Measurements from ENCODE around the gene RNF150.

Gene RNF150

DNA sequence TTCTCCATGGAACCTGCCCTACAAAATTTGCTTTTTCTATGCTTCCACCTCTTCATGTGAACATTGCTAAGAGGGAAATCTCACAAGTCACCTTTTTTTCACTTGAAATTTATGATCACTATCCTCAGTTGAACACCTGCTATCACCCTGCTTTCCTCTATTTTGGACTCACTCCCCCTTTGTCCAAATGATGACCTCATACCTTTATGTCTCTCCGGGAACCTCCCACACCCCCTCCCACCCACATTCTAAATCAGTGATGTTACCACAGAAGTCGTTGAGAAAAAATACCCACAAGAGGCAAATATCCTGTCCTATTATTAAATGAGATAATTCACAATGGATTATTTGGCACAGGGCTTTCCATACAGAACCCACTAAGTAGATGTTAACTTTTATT, 156.5 kb downstream of the RNF150 start:
- no peak for DNase-seq (ENCODE audit: low read depth)

DNA sequence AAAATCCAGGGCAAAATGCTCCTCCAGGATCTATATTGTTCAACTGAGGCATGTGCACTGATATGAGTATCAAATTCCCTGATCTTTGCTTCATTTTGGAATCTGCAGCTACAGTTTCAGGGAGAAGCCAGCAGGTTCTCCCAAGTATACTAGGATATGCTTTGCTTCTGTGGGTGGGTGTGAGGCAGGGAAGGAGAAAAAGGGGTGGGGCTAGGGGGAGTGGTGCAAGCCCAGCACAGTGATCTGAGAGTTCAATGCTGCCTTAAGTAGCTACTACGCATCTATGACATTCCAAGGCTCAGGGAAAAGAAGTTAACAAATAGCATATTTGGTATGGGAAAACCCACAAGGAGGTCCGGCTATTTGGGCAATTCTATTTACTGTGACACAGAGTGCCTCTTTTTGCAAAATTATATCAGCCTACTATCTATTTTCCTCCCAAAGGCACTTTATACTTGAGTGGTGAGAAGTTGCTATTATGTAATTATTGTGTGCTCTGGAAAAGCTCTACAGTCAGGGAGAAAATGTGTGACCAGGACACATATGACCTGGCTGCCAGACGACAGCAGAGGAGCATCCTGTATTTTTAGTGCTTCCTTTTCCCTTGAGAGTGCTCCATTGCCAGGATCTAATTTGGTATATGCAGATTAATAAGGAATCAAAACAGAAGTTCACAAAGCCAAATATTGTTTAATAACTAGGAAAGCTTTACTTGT, 162.0 kb downstream of the RNF150 start:
- DNase-seq (ENCODE audit: low read depth), result no peak

- DNase-seq (ENCODE audit: low read depth), result no peak
Measured at GRCh38 chr4:140969296-140969695, 164.0 kb downstream of the RNF150 start.

- DNase-seq (ENCODE audit: low read depth), result no peak
Measured at GRCh38 chr4:140968371-140968770, 164.9 kb downstream of the RNF150 start.

GRCh38 chr4:140963883-140964282, 169.4 kb downstream of the RNF150 start:
- no peak for DNase-seq (ENCODE audit: low read depth)

DNA sequence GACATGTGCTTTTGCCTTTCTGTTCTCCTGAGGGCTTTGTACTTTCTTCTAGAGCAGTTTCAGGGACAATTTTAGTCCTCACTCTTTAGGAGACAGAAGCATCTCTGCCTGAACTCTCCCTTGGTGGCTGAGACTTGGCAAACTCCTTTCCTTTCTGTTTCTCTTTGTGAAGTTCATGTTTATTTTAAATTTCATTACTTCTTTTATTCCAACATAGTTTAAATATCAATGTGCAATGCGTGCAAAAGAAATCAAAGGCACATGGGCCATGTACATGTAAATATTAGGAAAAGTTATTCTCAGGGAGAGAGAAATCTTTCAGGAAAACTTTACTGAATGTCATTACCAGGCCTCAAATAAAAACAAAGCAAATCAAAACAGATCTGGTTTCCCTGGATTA, 177.6 kb downstream of the RNF150 start:
- no peak for DNase-seq (ENCODE audit: low read depth)

DNA sequence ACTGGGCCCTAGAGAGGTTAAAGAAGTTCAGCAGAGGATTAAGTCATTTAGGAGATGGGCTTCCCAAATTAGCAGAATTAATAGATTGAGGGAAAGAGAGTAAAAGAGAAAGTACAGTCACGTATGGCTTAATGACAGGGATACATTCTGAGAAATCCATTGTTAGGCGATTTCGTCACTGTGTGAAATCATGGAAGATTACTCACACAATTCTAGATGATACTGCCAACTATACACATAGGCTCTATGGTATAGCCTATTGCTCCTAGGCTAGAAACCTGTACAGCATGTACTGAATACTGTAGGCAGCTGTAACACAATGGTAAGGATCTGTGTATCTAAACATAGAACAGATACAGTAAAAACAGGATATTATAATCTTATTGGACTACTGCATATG, 180.6 kb downstream of the RNF150 start:
- DNase-seq (ENCODE audit: low read depth), result no peak

GRCh38 chr4:140947506-140947905, 185.8 kb downstream of the RNF150 start:
- DNase-seq (ENCODE audit: low read depth), result no peak

DNA sequence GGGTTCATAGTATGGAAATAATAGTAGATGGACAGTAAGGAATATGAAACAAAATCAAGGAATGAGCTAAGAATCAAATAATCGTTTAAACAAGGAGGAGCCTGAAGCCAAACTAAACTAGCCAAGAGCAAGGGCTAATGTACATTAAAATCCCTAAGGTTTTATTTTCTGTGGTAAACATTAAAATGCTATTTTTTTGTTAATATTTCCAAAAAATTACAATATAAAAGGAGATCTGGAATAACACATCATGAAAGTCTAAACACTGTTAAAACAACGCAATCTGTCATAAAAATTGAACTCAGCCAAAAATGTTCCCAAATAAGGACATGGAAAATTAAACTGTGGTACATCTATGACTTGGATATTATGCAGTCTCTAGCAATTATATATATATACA, 188.2 kb downstream of the RNF150 start:
- no peak for DNase-seq (ENCODE audit: low read depth)

DNA sequence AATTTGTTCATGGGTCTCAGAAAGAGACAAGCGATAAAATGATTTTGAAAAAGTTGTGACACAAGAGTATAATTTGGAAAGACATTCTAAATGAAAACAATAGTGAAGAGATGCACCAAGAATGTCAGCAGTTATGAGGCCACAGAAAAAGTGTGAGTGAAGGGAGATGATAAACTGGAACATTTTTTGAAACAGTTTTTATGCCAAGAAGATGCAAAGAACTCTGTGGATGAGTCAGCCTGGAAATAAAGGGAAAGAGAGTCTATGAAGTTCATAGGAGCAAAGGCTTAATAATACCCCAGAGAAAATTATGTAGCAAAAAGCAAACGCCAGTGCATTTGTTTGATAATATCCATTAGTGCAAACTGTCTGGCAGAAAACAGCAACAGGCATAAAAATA, 188.7 kb downstream of the RNF150 start:
- no peak for DNase-seq (ENCODE audit: low read depth)

GRCh38 chr4:140944199-140944515, 189.1 kb downstream of the RNF150 start:
- no peak for DNase-seq (ENCODE audit: low read depth)

DNA sequence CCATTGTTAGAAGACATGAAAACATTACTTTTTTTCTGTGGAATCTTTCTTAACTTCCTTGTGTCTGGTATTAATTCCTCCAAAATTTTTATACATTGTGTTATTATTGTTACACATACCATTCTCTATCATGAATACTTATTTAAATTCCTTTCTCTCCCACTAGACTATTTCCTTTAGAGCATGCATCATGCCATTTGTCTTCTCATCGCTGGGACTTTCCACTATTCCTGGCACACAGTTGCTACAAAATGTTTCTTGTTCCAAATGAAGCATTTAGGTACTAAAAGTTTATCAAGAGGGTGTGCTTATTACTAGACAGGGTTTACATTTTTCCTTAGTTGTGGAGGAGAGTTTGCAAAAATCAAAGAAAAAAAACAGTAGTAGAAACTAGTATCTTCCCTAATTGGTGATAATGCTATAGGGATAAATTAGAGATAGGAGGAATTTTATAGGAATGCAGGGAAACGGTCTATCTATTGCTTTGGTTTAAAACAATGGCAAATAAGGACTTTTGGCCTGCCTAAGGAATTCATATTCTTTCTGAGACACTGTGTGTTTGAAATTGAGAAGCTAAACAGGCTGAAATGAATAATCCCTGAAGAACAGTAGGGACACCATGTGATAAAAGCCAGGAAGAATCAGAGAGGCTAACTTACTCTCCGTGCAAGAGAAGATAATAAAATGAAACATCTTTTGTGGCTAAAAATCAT, 189.6 kb downstream of the RNF150 start:
- no peak for DNase-seq (ENCODE audit: low read depth)

DNA sequence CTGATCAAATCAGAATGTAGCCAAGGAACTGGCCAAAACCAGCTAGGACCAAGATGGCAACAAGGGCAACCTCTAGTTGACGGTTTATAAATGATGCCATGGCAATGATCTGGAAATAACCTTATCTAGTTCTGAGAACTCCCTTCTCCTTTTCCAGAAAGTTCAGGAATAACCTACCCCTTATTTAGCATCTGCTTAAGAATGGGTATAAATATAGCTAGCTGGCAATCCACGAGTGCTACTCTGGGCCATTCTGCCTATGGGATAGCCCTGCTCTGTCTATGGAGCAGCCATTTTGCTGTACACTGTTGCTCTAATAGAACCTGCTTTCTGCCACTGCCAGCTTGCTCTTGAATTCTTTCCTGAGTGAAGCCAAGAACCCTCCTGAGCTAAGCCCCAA, 192.7 kb downstream of the RNF150 start:
- DNase-seq (ENCODE audit: low read depth), result no peak

DNA sequence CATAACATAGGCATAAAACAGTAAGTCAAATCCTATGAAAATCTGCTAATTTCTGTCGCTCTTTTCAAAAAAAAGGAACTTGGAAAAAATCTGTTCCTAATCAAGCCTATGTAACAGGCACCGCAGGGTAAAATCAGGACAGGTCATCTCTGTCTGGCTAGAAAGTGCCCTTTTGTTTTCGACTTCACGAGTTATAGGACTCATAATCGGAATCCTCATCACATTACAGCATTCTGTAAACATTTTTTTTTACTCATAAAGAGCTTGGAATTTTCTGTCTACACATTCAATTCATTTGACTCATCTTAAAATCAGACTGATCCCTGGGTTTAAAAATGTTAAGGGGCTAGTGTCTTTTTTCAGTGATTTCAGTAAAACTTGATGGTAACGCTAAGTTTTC, 195.4 kb downstream of the RNF150 start:
- no peak for DNase-seq (ENCODE audit: low read depth)

DNA sequence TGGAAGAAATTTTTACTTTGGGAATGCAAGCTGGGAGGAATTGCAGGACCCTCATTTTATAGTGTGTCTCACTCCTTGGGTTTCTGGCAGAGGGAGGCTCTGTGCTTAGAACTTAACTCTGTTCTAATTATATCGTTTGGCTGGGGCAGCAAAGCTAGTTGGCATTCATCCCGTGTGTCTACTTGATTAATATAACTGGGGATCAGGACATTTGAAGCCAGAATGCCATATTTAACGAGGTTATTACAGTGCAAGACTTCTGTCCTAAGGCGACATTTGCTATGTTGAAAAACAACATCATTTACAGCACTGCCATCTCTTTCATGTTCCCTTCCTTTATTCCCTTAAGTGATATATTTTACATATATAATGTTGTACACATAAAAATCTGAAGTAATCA, 198.0 kb downstream of the RNF150 start:
- no peak for DNase-seq (ENCODE audit: low read depth)

DNA sequence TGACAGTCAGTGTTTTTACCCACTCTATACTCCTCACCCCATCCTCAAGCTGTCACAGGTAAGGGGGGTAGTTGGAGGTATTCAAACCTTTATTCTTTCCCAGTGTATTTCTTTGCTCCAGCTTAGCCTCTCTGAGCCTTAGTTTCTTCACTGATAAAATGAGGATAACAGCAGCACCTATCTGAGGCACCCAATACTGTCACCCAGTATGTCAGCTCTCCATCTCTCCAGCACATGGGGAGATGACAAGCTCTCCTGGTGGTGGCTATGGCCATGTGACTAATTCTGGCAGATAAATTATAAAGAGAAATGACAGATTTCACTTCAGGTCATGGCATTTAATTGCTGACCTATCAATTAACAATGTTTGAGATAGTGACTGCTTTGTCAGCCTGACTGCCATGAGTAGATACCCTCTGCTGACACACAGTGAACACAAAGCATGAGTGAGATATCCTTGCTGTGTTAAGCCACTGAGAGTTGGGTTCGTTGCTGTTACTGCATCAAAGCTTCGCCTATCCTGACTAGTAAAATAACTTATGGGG, 200.7 kb downstream of the RNF150 start:
- no peak for DNase-seq (ENCODE audit: low read depth)

DNA sequence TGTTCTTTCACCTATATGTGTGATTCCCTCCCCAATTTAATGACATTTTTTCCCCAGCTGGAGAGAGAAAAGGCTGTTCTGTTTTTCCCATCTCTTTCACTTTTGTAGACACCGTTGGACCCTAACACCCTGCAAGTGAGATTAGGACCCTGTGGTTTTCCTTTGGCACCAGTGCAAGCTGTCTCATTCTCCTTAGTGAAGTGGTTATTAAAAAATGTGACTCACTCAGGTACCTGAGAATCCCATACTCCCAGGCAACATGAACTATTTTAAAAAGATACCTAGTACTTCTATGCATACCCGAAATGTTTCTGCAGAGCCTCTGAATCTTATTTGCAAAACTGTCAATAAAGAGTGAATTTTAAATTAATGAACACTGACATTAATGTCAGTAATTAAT, 201.4 kb downstream of the RNF150 start:
- DNase-seq (ENCODE audit: low read depth), result no peak

DNA sequence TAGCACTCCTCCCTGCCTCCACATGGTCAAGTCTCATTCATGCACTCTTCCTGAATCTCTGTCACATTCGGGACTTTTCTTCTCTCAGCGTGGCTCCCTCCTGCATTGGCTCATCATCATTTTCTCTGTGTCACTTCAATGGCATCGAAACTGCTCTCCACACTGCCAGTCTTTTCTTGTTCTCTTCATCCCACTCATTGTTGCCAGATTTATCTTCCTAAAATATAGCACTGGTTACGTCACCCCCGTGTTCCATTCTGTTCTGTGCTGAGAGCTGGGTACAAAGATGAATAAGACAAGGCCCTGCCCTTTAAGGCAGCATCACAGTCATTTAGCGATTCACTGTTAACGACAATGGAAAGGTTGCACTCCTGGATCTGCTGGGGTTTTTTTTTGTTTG, 202.7 kb downstream of the RNF150 start:
- no peak for DNase-seq (ENCODE audit: low read depth)

- no peak for DNase-seq (ENCODE audit: low read depth)
Measured at GRCh38 chr4:140930011-140930410, 203.3 kb downstream of the RNF150 start.

DNA sequence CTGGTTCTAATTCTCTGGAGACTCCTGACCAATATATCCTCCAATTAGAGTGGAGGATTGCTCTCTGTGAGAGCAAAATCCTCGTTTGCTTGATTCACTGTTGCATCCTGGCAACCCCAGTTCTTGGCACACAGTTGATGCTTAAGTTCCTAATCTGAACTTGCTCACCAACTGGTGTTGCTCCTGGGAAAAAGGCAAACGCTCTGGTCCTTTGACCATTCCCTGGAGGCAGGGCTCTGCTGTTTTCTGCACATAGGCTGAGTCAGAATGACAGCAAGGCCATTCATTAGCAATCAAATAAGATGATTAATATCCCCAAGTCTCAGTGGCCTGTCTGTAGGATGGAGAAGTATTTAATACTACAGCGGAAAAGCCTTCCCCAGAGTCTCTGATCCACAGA, 204.4 kb downstream of the RNF150 start:
- no peak for DNase-seq (ENCODE audit: low read depth)

- no peak for DNase-seq (ENCODE audit: low read depth)
Measured at GRCh38 chr4:140926672-140927071, 206.6 kb downstream of the RNF150 start.

GRCh38 chr4:140925417-140925816, 207.9 kb downstream of the RNF150 start:
- DNase-seq (ENCODE audit: low read depth), result no peak

DNA sequence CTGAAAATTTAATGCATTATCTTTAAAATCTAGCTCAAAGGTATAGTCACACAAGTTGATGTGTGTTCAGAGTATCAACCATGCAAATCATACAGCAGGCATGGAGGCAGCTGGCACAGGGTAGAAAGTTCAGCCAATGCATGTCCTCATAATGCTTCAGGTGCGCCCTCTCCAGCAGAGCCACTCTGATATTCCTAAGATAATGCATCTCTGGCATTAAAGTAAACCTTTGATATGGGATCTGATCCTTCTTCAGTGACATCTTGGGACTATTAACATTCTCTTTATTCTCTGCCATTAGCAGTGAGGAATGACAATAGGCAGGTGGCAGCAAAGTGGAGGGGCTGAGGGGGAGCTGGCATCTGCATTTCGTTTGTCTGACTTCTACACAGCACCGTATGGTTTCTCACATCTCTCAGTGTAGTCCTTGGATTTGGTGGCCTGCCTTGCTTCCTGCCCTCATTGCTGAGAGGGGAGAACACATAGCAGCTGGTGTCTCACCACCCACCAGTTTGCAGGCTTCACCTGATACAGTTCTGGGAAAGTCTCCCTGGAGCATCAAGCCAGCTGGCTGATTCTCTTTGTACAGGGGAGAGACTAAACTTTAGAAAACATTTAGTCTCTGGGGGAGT, 208.4 kb downstream of the RNF150 start:
- DNase-seq (ENCODE audit: low read depth), result no peak
